ENCODE results near the gene C7orf57.
A peak's percentile ranks its signal among the peaks of the same experiment; 100 is the strongest.
"Not testable (repeated sequence)": the region's sequence is repeated elsewhere in the genome, so short reads cannot be mapped to it uniquely, and the experiment has no call there.

The C7orf57 gene

GRCh38 chr7:48035301-48035966, at the start of gene C7orf57:
TSS of gene C7orf57 (plus strand) at chr7:48035543. CDS start at chr7:48036309, 766 bp downstream.
- peak; percentile 92 for DNase-seq

GRCh38 chr7:47988496-47989386, 46.6 kb upstream of the C7orf57 start:
- no peak for DNase-seq

- not testable (repeated sequence) for DNase-seq
Measured at GRCh38 chr7:47989607-47990400, 45.5 kb upstream of the C7orf57 start.

- DNase-seq: no peak
Measured at GRCh38 chr7:47990592-47990991, 44.8 kb upstream of the C7orf57 start.

GRCh38 chr7:47991270-47991669, 44.1 kb upstream of the C7orf57 start:
- DNase-seq: no peak

GRCh38 chr7:47991741-47992311, 43.5 kb upstream of the C7orf57 start:
- peak; percentile 93 for DNase-seq

- no peak for DNase-seq
Measured at GRCh38 chr7:47992446-47992845, 42.9 kb upstream of the C7orf57 start.

GRCh38 chr7:47999413-47999812, 35.9 kb upstream of the C7orf57 start:
- no peak for DNase-seq

GRCh38 chr7:48000164-48000563, 35.2 kb upstream of the C7orf57 start:
- not testable (repeated sequence) for DNase-seq

GRCh38 chr7:48004032-48004431, 31.3 kb upstream of the C7orf57 start:
- DNase-seq: no peak

- DNase-seq: no peak
Measured at GRCh38 chr7:48004638-48005037, 30.7 kb upstream of the C7orf57 start.

- DNase-seq: no peak
Measured at GRCh38 chr7:48006866-48007265, 28.5 kb upstream of the C7orf57 start.

GRCh38 chr7:48009257-48009656, 26.1 kb upstream of the C7orf57 start:
- no peak for DNase-seq

GRCh38 chr7:48009954-48010353, 25.4 kb upstream of the C7orf57 start:
- no peak for DNase-seq

- no peak for DNase-seq
Measured at GRCh38 chr7:48011323-48011722, 24.0 kb upstream of the C7orf57 start.

GRCh38 chr7:48011951-48012350, 23.4 kb upstream of the C7orf57 start:
- DNase-seq: no peak

- DNase-seq: no peak
Measured at GRCh38 chr7:48016641-48017040, 18.7 kb upstream of the C7orf57 start.

- DNase-seq: no peak
Measured at GRCh38 chr7:48017674-48018073, 17.7 kb upstream of the C7orf57 start.

GRCh38 chr7:48025624-48026023, 9.7 kb upstream of the C7orf57 start:
- DNase-seq: no peak

- no peak for DNase-seq
Measured at GRCh38 chr7:48028938-48029337, 6.4 kb upstream of the C7orf57 start, which contains the start of gene SUN3. TSS of gene SUN3 (minus strand) at chr7:48029107. CDS start at chr7:48028938, 169 bp downstream.

GRCh38 chr7:48031111-48031510, 4.2 kb upstream of the C7orf57 start:
- no peak for DNase-seq

GRCh38 chr7:48033922-48034321, 1.4 kb upstream of the C7orf57 start:
- DNase-seq: no peak

GRCh38 chr7:48035967-48036478, 680 bp downstream of the C7orf57 start:
- peak; percentile 37 for DNase-seq
